WTC11 (cell line): ENCODE measurements around the gene KCNIP3. TPM values are rescaled to one million over a fixed set of nuclear protein-coding genes. Genes with fewer than 3 reads are reported as not detected.

Experiments used
- ATAC-seq: fragments of 200-7000 bp; cut with Tn5 transposase; 2 replicates; pipeline ENCODE4 v1.10.0; 2021; ENCODE audit warnings: mild to moderate bottlenecking, moderate library complexity
- CTCF ChIA-PET: fragments of 300-600 bp; sonication (Branson Sonifier 250); formaldehyde crosslinking; loops from one replicate; lab custom pipeline; 2021; ENCODE audit warnings: antibody characterized with exemption; lab: Charles Lee
- POLR2A ChIA-PET: fragments of 350-600 bp; sonication (Branson Sonifier 250); formaldehyde crosslinking; loops from one replicate; lab custom pipeline; 2021; ENCODE audit warnings: antibody characterized with exemption; lab: Charles Lee
- DNase-seq: peaks from one replicate; pipeline ENCODE4 v3.0.0; 2021; ENCODE audit warnings: low spot score
- H3K27ac Mint-ChIP-seq: 2 replicates; pipeline ENCODE4 v1.8.0; 2021; ENCODE audit warnings: mixed read lengths
- H3K27me3 Mint-ChIP-seq: 2 replicates; pipeline ENCODE4 v1.8.0; 2021; ENCODE audit warnings: low read depth, mild to moderate bottlenecking, moderate library complexity, mixed read lengths
- H3K36me3 Mint-ChIP-seq: 2 replicates; pipeline ENCODE4 v1.8.0; 2021; ENCODE audit warnings: mixed read lengths
- H3K4me1 Mint-ChIP-seq: 2 replicates; pipeline ENCODE4 v1.8.0; 2022; ENCODE audit warnings: mixed read lengths
- H3K4me3 Mint-ChIP-seq: 2 replicates; pipeline ENCODE4 v1.8.0; 2021; ENCODE audit warnings: mild to moderate bottlenecking, moderate library complexity, mixed read lengths
- H3K9me3 Mint-ChIP-seq: 2 replicates; pipeline ENCODE4 v1.8.0; 2021; ENCODE audit warnings: mixed read lengths
- FOXP1 ChIP-seq: sonication (generic); formaldehyde crosslinking; IDR thresholded peaks from 2 replicates; pipeline ENCODE4 v1.8.0; 2022; ENCODE audit warnings: missing genetic modification reagents, mild to moderate bottlenecking, moderate library complexity, borderline replicate concordance
- GTF2I ChIP-seq: fragments of 250-450 bp; sonication (Bioruptor Pico); conservative IDR thresholded peaks from 2 replicates; pipeline ENCODE4 v1.4.0; 2021; ENCODE audit warnings: mild to moderate bottlenecking
- HMGA2 ChIP-seq: fragments of 250-450 bp; sonication (Bioruptor Pico); IDR thresholded peaks from 2 replicates; pipeline ENCODE4 v1.4.0; 2021; ENCODE audit warnings: mild to moderate bottlenecking, moderate library complexity
- NFYB ChIP-seq: sonication (generic); formaldehyde crosslinking; conservative IDR thresholded peaks from 2 replicates; pipeline ENCODE4 v1.8.0; 2022; ENCODE audit warnings: low read depth, missing genetic modification reagents
- TCF7 ChIP-seq: sonication (generic); formaldehyde crosslinking; IDR thresholded peaks from 2 replicates; pipeline ENCODE4 v1.8.0; 2022; ENCODE audit warnings: mild to moderate bottlenecking, low read depth, missing genetic modification reagents, moderate library complexity
- TEAD4 ChIP-seq: sonication (generic); formaldehyde crosslinking; IDR thresholded peaks from 2 replicates; pipeline ENCODE4 v1.8.0; 2022; ENCODE audit warnings: mild to moderate bottlenecking, missing genetic modification reagents
- ZNF121 ChIP-seq: sonication (generic); formaldehyde crosslinking; IDR thresholded peaks from 2 replicates; pipeline ENCODE4 v1.8.0; 2023; ENCODE audit warnings: missing genetic modification reagents
- total RNA-seq: library from RNA; stranded (reverse); gene quantifications from 3 replicates; pipeline ENCODE4 v1.2.3, GENCODE V29; 2021
- TF ChIP-seq, protein P1 (sequence below): sonication (generic); formaldehyde crosslinking; IDR thresholded peaks from 2 replicates; pipeline ENCODE4 v1.8.1; 2023; ENCODE audit warnings: mild to moderate bottlenecking, missing genetic modification reagents, moderate library complexity
- TF ChIP-seq, protein P2 (sequence below): sonication (generic); formaldehyde crosslinking; IDR thresholded peaks from 2 replicates; pipeline ENCODE4 v1.8.0; 2023; ENCODE audit warnings: missing genetic modification reagents
- TF ChIP-seq, protein P3 (sequence below): sonication (generic); formaldehyde crosslinking; IDR thresholded peaks from 2 replicates; pipeline ENCODE4 v1.8.1; 2022; ENCODE audit warnings: mild to moderate bottlenecking, missing genetic modification reagents, moderate library complexity, borderline replicate concordance
- TF ChIP-seq, protein P4 (sequence below): sonication (generic); formaldehyde crosslinking; IDR thresholded peaks from 2 replicates; pipeline ENCODE4 v1.8.1; 2023; ENCODE audit warnings: mild to moderate bottlenecking, moderate library complexity, missing genetic modification reagents
- TF ChIP-seq, protein P5 (sequence below): sonication (generic); formaldehyde crosslinking; IDR thresholded peaks from 2 replicates; pipeline ENCODE4 v1.8.1; 2023; ENCODE audit warnings: mild to moderate bottlenecking, missing genetic modification reagents
- TF ChIP-seq, protein P6 (sequence below): fragments of 250-450 bp; sonication (Bioruptor Pico); IDR thresholded peaks from 2 replicates; pipeline ENCODE4 v1.9.0; 2021; ENCODE audit warnings: mild to moderate bottlenecking
- TF ChIP-seq, protein P7 (sequence below): fragments of 250-450 bp; sonication (Bioruptor Pico); IDR thresholded peaks from 2 replicates; pipeline ENCODE4 v2.1.2; 2022; ENCODE audit warnings: mild to moderate bottlenecking, moderate library complexity
- TF ChIP-seq, protein P8 (sequence below): sonication (generic); formaldehyde crosslinking; IDR thresholded peaks from 2 replicates; pipeline ENCODE4 v1.8.0; 2022; ENCODE audit warnings: mild to moderate bottlenecking, missing genetic modification reagents

The KCNIP3 gene
- total RNA-seq, 1 experiment from 2014 or later, result 2.1 TPM

DNA sequence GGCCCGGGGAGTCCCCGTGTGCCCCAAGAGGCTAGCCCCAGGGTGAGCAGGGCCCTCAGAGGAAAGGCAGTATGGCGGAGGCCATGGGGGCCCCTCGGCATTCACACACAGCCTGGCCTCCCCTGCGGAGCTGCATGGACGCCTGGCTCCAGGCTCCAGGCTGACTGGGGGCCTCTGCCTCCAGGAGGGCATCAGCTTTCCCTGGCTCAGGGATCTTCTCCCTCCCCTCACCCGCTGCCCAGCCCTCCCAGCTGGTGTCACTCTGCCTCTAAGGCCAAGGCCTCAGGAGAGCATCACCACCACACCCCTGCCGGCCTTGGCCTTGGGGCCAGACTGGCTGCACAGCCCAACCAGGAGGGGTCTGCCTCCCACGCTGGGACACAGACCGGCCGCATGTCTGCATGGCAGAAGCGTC lies 88.4 kb downstream of the KCNIP3 start (continued):
- TF ChIP-seq, protein P1, sequence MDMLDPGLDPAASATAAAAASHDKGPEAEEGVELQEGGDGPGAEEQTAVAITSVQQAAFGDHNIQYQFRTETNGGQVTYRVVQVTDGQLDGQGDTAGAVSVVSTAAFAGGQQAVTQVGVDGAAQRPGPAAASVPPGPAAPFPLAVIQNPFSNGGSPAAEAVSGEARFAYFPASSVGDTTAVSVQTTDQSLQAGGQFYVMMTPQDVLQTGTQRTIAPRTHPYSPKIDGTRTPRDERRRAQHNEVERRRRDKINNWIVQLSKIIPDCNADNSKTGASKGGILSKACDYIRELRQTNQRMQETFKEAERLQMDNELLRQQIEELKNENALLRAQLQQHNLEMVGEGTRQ, result no peak
- TF ChIP-seq, protein P2, sequence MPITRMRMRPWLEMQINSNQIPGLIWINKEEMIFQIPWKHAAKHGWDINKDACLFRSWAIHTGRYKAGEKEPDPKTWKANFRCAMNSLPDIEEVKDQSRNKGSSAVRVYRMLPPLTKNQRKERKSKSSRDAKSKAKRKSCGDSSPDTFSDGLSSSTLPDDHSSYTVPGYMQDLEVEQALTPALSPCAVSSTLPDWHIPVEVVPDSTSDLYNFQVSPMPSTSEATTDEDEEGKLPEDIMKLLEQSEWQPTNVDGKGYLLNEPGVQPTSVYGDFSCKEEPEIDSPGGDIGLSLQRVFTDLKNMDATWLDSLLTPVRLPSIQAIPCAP (CRISPR knock-in tag), result no peak
- TF ChIP-seq, protein P3, sequence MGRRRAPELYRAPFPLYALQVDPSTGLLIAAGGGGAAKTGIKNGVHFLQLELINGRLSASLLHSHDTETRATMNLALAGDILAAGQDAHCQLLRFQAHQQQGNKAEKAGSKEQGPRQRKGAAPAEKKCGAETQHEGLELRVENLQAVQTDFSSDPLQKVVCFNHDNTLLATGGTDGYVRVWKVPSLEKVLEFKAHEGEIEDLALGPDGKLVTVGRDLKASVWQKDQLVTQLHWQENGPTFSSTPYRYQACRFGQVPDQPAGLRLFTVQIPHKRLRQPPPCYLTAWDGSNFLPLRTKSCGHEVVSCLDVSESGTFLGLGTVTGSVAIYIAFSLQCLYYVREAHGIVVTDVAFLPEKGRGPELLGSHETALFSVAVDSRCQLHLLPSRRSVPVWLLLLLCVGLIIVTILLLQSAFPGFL, result no peak

DNA sequence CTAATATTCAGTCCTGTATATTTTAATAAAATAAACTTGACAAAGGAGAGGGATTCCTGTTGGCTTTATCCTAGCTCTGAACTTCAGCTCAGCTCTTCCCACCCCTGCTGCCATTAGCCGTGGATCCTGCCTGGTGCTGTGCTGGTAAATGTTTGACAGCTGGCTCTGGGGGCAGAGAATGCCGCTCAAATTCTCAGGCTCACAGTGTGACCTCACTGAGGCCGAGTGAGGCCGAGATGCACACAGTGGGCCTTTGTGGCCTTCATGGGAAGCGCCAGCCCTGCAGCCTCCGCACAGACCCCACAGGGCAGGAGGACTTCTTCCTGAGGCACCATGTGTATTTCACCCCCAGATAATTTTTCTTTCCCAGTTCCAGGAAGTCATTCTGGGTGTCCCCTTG lies 88.9 kb downstream of the KCNIP3 start:
- Mint-ChIP-seq H3K4me3 (no peak overlapping the region), H3K27me3 (peaks cover 18% of the 10 kb centered on the region), H3K27ac (no peak overlapping the region), H3K4me1 (no peaks in the 10 kb centered on the region), H3K36me3 (no peaks in the 10 kb centered on the region), H3K9me3 (no peaks in the 10 kb centered on the region)
- ATAC-seq (no peak), DNase-seq (no peak)
- ChIA-PET POLR2A (no interaction called here), CTCF (interaction anchor here (1.1 to 2.3 kb wide), 2 partner anchors 37 to 154 kb away, joined by 3 to 12 read pairs; no protein-coding TSS in a partner anchor)
- TF ChIP-seq FOXP1, result no peak
- no peak for TF ChIP-seq HMGA2 (CRISPR knock-in tag)
- no peak for TF ChIP-seq NFYB
- no peak for TF ChIP-seq TEAD4 (CRISPR knock-in tag)
- TF ChIP-seq, protein P4, sequence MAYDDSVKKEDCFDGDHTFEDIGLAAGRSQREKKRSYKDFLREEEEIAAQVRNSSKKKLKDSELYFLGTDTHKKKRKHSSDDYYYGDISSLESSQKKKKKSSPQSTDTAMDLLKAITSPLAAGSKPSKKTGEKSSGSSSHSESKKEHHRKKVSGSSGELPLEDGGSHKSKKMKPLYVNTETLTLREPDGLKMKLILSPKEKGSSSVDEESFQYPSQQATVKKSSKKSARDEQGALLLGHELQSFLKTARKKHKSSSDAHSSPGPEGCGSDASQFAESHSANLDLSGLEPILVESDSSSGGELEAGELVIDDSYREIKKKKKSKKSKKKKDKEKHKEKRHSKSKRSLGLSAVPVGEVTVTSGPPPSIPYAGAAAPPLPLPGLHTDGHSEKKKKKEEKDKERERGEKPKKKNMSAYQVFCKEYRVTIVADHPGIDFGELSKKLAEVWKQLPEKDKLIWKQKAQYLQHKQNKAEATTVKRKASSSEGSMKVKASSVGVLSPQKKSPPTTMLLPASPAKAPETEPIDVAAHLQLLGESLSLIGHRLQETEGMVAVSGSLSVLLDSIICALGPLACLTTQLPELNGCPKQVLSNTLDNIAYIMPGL, result no peak
- TF ChIP-seq, protein P5, sequence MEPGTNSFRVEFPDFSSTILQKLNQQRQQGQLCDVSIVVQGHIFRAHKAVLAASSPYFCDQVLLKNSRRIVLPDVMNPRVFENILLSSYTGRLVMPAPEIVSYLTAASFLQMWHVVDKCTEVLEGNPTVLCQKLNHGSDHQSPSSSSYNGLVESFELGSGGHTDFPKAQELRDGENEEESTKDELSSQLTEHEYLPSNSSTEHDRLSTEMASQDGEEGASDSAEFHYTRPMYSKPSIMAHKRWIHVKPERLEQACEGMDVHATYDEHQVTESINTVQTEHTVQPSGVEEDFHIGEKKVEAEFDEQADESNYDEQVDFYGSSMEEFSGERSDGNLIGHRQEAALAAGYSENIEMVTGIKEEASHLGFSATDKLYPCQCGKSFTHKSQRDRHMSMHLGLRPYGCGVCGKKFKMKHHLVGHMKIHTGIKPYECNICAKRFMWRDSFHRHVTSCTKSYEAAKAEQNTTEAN (CRISPR knock-in tag), result no peak
- TF ChIP-seq, protein P6, sequence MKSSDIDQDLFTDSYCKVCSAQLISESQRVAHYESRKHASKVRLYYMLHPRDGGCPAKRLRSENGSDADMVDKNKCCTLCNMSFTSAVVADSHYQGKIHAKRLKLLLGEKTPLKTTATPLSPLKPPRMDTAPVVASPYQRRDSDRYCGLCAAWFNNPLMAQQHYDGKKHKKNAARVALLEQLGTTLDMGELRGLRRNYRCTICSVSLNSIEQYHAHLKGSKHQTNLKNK (CRISPR knock-in tag), result no peak
- no peak for TF ChIP-seq GTF2I
- TF ChIP-seq ZNF121 (CRISPR knock-in tag), result no peak
- TF ChIP-seq, protein P7, sequence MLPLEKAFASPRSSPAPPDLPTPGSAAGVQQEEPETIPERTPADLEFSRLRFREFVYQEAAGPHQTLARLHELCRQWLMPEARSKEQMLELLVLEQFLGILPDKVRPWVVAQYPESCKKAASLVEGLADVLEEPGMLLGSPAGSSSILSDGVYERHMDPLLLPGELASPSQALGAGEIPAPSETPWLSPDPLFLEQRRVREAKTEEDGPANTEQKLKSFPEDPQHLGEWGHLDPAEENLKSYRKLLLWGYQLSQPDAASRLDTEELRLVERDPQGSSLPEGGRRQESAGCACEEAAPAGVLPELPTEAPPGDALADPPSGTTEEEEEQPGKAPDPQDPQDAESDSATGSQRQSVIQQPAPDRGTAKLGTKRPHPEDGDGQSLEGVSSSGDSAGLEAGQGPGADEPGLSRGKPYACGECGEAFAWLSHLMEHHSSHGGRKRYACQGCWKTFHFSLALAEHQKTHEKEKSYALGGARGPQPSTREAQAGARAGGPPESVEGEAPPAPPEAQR (CRISPR knock-in tag), result no peak
- TF ChIP-seq TCF7 (CRISPR knock-in tag), result no peak
- TF ChIP-seq, protein P8, sequence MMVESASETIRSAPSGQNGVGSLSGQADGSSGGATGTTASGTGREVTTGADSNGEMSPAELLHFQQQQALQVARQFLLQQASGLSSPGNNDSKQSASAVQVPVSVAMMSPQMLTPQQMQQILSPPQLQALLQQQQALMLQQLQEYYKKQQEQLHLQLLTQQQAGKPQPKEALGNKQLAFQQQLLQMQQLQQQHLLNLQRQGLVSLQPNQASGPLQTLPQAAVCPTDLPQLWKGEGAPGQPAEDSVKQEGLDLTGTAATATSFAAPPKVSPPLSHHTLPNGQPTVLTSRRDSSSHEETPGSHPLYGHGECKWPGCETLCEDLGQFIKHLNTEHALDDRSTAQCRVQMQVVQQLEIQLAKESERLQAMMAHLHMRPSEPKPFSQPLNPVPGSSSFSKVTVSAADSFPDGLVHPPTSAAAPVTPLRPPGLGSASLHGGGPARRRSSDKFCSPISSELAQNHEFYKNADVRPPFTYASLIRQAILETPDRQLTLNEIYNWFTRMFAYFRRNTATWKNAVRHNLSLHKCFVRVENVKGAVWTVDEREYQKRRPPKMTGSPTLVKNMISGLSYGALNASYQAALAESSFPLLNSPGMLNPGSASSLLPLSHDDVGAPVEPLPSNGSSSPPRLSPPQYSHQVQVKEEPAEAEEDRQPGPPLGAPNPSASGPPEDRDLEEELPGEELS (CRISPR knock-in tag), result no peak
